Measurements from ENCODE around the gene SPIRE1. TPM values are rescaled to one million over a fixed set of nuclear protein-coding genes. Genes with fewer than 3 reads are reported as not detected.
"Not testable (repeated sequence)": the region's sequence is repeated elsewhere in the genome, so short reads cannot be mapped to it uniquely, and the experiment has no call there.

SPIRE1 gene
- total RNA-seq, 2 experiments from 2014 or later: 2.8 to 4.4 TPM

- peaks cover 2% of the 10 kb centered on the region for H3K36me3 Mint-ChIP-seq (ENCODE audit: low read depth)
- DNase-seq: no peak
- POLR2A ChIA-PET: interaction anchor here (0.6 to 1.9 kb wide), 2 partner anchors 14 to 204 kb away, joined by 3 to 7 read pairs; partner anchors contain the start of gene PRELID3A
- ATAC-seq: no peak
- CTCF ChIA-PET: interaction anchor here (1.5 kb wide), 1 partner anchor 238 kb away, joined by 4 read pairs; no protein-coding TSS in a partner anchor
- peak overlapping the region; percentile 65 for H3K4me3 Mint-ChIP-seq
- peaks cover 8% of the 10 kb centered on the region for H3K4me1 Mint-ChIP-seq (ENCODE audit: low read depth)
- peaks cover 3% of the 10 kb centered on the region for H3K27me3 Mint-ChIP-seq
- H3K9me3 Mint-ChIP-seq: no peaks in the 10 kb centered on the region
- H3K27ac Mint-ChIP-seq: peak overlapping the region; percentile 49
- intact Hi-C loops (cut with micrococcal nuclease): no loop called here
- no peak for TF ChIP-seq CTCF (IDR thresholded peaks at IDR 0.05)
Measured at GRCh38 chr18:12420821-12421421, 237.0 kb downstream of the SPIRE1 start.

GRCh38 chr18:12417687-12418086, 240.2 kb downstream of the SPIRE1 start:
- no peak overlapping the region for H3K4me3 Mint-ChIP-seq
- POLR2A ChIA-PET: interaction anchor here (1.0 to 1.3 kb wide), 2 partner anchors 10 to 41 kb away, joined by 3 to 4 read pairs; partner anchors contain the start of genes AFG3L2 and PRELID3A

DNA sequence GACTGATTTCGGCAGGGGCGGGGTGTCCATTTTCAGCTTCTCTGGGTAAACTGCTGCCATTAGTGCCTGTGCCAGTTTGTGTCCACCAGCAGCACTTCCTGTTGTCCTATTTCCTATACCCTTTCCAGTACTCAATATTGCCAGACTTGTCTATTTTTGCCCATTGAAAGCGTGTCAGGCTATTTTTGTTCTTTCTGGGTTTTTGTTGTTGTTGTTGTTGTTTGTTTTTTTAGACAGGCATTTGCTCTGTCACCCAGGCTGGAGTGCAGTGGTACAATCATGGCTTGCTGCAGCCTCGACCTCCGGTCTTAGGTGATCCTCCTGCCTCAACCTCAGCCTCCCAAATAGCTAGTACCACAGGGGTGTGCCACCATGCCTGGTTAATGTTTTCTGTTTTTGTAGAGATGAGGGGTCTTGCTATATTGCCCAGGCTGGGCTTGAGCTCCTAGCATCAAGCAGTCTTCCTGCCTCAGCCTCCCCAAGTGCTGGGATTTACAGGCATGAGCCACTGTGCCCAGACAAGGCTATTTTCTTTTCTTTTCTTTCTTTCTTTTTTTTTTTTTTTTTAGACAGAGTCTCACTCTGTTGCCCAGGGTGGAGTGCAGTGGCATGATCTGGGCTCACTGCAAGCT, 241.7 kb downstream of the SPIRE1 start:
- Mint-ChIP-seq H3K27me3 (peaks cover under 1% of the 10 kb centered on the region), H3K4me3 (no peak overlapping the region), H3K9me3 (no peaks in the 10 kb centered on the region), H3K4me1 (ENCODE audit: low read depth) (peaks cover 8% of the 10 kb centered on the region), H3K36me3 (ENCODE audit: low read depth) (peaks cover 2% of the 10 kb centered on the region), H3K27ac (no peak overlapping the region)
- ChIA-PET POLR2A (interaction anchor here (0.8 kb wide), 1 partner anchor 671 kb away, joined by 3 read pairs; no protein-coding TSS in a partner anchor), CTCF (interaction anchor here (1.0 kb wide), 1 partner anchor 144 kb away, joined by 4 read pairs; no protein-coding TSS in a partner anchor)
- no peak for ATAC-seq
- no peak for DNase-seq
- TF ChIP-seq CTCF (IDR thresholded peaks at IDR 0.05): no peak
- intact Hi-C loops (cut with micrococcal nuclease): no loop called here

More at GRCh38 chr18:12417687-12418086, 240.2 kb downstream of the SPIRE1 start:
- Mint-ChIP-seq H3K27ac (no peak overlapping the region), H3K9me3 (no peaks in the 10 kb centered on the region), H3K4me1 (ENCODE audit: low read depth) (peaks cover 8% of the 10 kb centered on the region), H3K27me3 (peaks cover 3% of the 10 kb centered on the region), H3K36me3 (ENCODE audit: low read depth) (peaks cover 2% of the 10 kb centered on the region)
- TF ChIP-seq CTCF (IDR thresholded peaks at IDR 0.05): no peak
- DNase-seq (no peak), ATAC-seq (no peak)
- CTCF ChIA-PET: interaction anchor here (1.1 kb wide), 1 partner anchor 48 kb away, joined by 3 read pairs; no protein-coding TSS in a partner anchor
- intact Hi-C loops (cut with micrococcal nuclease): no loop called here

- Mint-ChIP-seq H3K9me3 (no peaks in the 10 kb centered on the region), H3K4me1 (ENCODE audit: low read depth) (peaks cover 18% of the 10 kb centered on the region), H3K27ac (no peak overlapping the region), H3K4me3 (no peak overlapping the region), H3K36me3 (ENCODE audit: low read depth) (peaks cover 3% of the 10 kb centered on the region), H3K27me3 (peaks cover 3% of the 10 kb centered on the region)
- DNase-seq: no peak
- intact Hi-C loops (cut with micrococcal nuclease): no loop called here
- ChIA-PET CTCF (interaction anchor here (2.2 kb wide), 1 partner anchor 20 kb away, joined by 10 read pairs; no protein-coding TSS in a partner anchor), POLR2A (no interaction called here)
- ATAC-seq: no peak
- TF ChIP-seq CTCF (IDR thresholded peaks at IDR 0.05): no peak
Measured at GRCh38 chr18:12411456-12411855, 246.5 kb downstream of the SPIRE1 start.

GRCh38 chr18:12410747-12411146, 247.2 kb downstream of the SPIRE1 start:
- DNase-seq; intact Hi-C loops (cut with micrococcal nuclease); POLR2A ChIA-PET; H3K4me3 Mint-ChIP-seq; ATAC-seq; H3K9me3 Mint-ChIP-seq; H3K27ac Mint-ChIP-seq; H3K36me3 Mint-ChIP-seq (ENCODE audit: low read depth); H3K27me3 Mint-ChIP-seq; CTCF ChIA-PET: not testable (repeated sequence)
- peaks cover 24% of the 10 kb centered on the region for H3K4me1 Mint-ChIP-seq (ENCODE audit: low read depth)
